KBM-7 (cell line): ENCODE data around the gene TMEM44.
"Not testable (repeated sequence)": the region's sequence is repeated elsewhere in the genome, so short reads cannot be mapped to it uniquely, and the experiment has no call there.

Experiments
- DNase-seq: peaks from one replicate; pipeline ENCODE4 v3.0.0-alpha.2; 2015
- in situ Hi-C: fragments of 300-500 bp; cut with MboI; formaldehyde crosslinking; loops from 2 replicates; pipeline ENCODE4 v1.14.3; 2020; ENCODE audit warnings: low sequenced_read_pairs, low pct_unique_long_range_greater_than_20kb, mixed read lengths

The TMEM44 gene

DNA sequence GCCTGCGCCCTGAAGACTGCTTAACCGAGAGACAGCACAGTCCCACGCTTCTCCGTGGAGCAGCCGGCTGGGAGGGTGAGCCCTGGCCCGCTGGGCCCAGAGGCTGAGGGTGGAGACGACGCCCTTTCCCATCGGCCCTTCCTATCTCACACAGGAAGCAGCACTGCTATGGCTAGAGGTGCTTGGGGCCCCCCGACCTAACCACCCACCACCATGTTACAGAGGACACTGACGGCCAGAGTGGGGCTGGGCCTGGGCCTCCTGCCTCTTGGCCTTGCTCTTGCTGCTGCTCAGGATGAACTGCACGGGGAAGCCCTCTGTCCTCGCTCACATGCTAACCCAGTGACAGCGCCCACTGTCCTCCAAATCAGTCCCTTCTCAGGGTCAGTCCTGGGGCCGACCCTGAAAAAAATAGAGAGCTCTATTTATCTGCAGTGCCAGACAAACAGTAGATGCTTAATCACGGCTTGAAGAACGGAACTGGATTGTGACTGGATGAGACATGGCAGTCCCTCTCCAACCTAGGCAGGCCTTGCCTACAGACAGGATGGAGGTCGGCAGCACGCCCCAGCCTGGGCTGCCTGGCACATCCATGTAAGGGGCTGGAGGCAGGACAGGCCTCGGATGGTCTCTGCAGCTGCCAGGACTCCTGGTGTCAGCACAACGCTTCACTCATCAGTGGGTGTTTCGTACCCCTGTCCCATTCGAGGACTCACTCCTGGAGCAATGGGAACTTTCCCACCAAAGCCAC lies 14.2 kb downstream of the TMEM44 start:
- in situ Hi-C loops = no loop called here
- DNase-seq = no peak

DNA sequence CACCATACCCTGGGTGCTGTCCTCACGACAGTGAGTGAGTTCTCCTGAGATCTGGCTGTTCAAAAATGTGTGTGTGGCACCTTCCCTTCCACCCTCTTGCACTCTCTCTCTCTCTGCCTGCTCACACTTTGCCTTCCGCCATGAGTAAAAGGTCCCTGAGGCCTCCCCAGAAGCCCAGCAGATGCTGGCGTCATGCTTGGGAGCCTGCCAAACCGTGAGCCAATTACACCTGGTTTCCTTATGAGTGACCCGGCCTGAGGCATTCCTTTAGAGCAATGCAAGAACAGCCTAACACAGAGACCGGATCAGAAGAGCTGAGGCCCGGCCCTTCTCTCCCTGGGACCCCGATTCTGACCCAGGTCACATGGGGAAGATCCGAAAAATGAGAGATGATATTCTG lies 15.4 kb downstream of the TMEM44 start:
- DNase-seq = no peak
- in situ Hi-C loops = no loop called here

GRCh38 chr3:194617143-194617671 lies 16.0 kb downstream of the TMEM44 start:
- no peak for DNase-seq
- in situ Hi-C loops = no loop called here

DNA sequence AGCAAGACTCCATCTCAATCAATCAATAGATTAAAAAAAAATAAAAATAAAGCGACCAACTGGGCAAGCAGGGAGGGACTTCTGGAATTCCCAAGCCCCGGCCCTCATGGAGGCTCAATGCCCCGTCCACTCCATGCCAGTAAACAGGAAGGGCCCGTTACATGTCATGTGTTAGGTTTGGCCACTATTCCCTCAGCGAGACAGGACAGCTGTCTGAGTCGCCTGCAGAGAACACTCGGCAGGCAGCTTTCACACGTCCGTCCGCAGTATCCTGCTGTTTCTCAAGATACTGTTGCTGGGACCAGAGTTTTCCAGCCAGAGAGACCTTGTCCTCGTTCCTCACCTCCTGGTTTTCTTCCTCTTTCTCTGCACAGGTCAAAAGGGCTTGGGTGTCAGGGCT lies 18.0 kb downstream of the TMEM44 start:
- DNase-seq = no peak
- in situ Hi-C loops = no loop called here

DNA sequence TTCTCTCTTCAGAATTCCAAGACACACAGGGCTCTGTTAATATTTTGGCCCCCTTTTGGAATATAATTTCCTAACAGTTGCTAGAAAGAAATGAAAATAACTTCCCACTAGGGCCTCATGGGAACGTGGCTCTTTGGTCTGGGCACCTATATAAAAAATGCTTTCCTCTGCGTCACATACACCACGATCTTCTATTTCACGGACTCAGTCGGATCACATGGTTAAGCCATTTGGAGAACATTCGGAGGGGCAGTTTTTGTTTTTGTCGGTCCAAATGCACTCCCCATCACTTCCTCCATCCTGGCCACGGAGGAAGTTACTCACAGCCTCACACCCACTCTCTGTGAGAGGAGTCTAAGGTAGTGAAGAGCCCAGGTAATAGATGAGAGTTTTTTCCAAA lies 21.0 kb downstream of the TMEM44 start:
- in situ Hi-C loops = no loop called here
- DNase-seq = no peak

GRCh38 chr3:194610689-194611088 lies 22.5 kb downstream of the TMEM44 start:
- in situ Hi-C loops = no loop called here

GRCh38 chr3:194609601-194610000 lies 23.6 kb downstream of the TMEM44 start:
- no peak for DNase-seq
- in situ Hi-C loops = no loop called here

More at GRCh38 chr3:194610689-194611088, 22.5 kb downstream of the TMEM44 start:
- DNase-seq = no peak

DNA sequence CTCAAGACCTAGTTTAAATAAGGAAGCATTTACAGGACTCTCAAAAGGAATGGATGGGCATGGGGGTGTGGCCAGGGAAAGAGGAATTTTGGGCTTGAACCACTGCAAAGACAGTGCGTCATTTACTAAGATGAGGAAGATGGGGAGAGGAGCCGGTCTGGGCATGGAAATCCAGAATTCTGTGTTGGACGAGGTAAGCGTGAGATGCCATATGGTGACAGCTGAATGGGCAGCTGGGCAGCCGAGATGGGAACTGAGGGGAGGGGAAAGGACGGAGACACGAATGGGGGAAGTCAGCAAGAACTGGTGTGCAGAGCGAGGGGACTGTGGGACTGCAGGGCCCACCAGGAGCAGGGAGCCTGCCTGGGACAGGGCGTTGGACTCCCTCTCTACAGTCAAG lies 24.2 kb downstream of the TMEM44 start:
- no peak for DNase-seq
- in situ Hi-C loops = no loop called here

- in situ Hi-C loops = no loop called here
- DNase-seq = no peak
Observed at GRCh38 chr3:194607592-194608389, 25.4 kb downstream of the TMEM44 start.

GRCh38 chr3:194606941-194607340 lies 26.3 kb downstream of the TMEM44 start:
- in situ Hi-C loops = no loop called here
- no peak for DNase-seq

- in situ Hi-C loops = no loop called here
- DNase-seq = no peak
Observed at GRCh38 chr3:194606163-194606562, 27.1 kb downstream of the TMEM44 start.

- DNase-seq, in situ Hi-C loops: not testable (repeated sequence)
Observed at GRCh38 chr3:194605314-194605713, 27.9 kb downstream of the TMEM44 start.

DNA sequence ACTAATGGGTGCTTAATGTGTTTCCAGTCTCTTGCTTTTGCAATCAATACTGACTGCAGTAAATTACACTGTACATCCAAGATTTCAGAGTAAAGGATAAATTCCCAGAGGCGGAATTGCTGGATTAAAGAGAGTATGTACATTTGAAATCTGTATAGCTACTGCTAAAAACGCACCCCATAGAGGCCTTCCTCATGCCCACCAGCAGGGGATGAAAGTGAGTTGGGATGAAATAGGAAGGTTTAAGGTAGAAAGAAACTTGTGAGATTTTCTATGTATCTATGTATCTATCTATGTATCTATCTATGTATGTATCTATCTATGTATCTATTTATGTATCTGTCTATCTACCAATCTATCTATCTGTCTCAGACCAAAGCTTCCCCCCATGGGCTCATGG lies 28.4 kb downstream of the TMEM44 start:
- DNase-seq = no peak
- in situ Hi-C loops = no loop called here

GRCh38 chr3:194604126-194604525 lies 29.1 kb downstream of the TMEM44 start:
- DNase-seq = no peak
- in situ Hi-C loops = no loop called here

DNA sequence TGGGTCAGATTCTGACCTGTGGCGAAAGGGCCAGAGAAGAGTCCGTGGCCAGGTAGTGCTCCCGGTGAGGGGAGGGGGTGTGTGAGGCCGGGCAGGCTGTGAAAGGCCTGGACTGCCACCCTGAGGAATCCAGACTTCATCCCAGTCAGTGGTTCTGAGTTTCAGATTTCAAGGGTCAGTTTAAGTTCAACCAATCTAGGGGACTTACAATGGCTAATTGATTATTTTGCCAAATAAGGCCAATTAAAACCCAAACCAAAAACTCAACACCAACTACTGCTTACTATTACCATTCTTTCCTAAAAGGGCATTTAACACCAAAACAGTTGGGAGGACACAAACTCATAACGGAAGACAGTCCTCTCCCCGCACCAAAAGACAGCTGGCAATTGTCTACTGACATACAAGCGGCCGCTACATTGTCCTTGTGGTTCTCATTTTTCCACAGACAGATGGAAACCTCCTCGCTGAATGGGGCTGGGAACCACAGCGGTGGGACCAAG lies 30.5 kb downstream of the TMEM44 start:
- in situ Hi-C loops = no loop called here
- no peak for DNase-seq

- no peak for DNase-seq
- in situ Hi-C loops = no loop called here
Observed at GRCh38 chr3:194598771-194599557, 34.3 kb downstream of the TMEM44 start.

DNA sequence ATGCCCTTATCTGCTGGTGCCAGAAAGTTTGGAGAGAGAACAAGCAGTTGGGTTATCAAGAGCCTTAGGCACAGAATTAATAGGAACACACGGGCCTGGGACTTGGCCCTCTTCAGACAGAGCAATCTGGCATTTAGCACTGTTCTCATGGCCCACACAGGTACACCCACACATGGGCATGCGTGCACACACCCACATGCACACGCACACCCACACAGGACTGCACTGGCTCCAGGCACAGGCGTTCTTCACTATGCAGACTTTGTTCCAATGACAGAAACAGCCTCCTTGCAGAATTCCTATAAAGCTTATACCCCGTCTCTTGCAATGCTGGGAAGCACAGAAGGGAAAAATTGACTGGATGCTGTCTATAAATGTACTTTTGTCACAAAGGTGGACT lies 36.3 kb downstream of the TMEM44 start:
- no peak for DNase-seq
- in situ Hi-C loops = no loop called here

DNA sequence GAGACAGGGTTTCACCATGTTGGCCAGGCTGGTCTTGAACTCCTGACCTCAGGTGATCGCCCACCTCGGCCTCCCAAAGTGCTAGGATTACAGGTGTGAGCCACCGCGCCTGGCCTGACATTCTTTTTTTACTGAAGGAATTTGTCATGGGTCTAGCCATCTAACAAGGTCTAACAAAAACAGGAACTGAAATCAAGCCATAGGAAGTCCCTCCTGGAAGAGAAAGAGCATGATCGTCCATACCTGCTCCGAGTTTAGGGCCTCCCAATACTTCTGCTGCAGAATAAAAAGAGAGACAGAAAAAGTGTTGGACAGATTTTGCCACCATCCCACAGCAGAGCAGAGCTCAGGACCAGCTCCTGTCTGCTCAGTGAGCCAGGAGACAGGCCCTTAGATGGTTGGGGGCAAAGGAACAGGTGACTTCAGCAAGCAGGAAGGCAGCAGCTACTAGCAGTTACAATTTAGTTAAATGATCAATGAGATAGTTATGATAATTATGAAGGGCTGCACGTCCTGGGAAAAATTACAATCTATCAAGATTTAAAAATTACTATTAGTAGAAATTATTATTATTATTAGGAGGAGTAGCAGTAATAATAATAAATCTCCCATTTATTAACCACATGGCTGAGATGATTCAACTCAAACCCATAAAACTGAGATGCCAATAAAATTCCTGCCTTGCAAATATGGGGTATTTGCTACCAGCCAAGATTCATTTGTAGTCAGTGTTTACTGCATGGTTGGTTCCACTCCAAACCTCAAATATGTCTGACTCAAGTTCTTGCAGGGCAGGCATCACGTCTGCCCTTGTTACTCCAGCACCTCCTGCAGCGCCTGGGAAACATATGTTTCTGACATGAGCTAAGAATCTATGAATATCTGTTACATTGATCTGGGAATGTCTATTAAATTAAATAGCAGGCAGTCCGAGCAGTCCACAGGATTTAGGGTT lies 40.1 kb downstream of the TMEM44 start:
- in situ Hi-C loops = no loop called here
- peak; percentile 39 for DNase-seq
